OCI-LY7 (cell line): ENCODE results near the gene ZNRF1. TPM values are rescaled to one million over a fixed set of nuclear protein-coding genes. Genes with fewer than 3 reads are reported as not detected.

Experiments
- BruUV-seq: library from RNA; stranded (reverse); fragments of 400-500 nt; replicated peaks from 2 replicates; lab custom pipeline; 2021; lab: Mats Ljungman, UMichigan
- CTCF ChIA-PET: fragments of 300-600 bp; sonication (Branson Sonifier 250); formaldehyde crosslinking; loops from one replicate; lab custom pipeline; 2022; ENCODE audit warnings: antibody characterized with exemption; ENCODE audit not compliant: unreplicated experiment; lab: Charles Lee
- POLR2A ChIA-PET: fragments of 300-600 bp; sonication (Branson Sonifier 250); formaldehyde crosslinking; loops from one replicate; lab custom pipeline; 2022; ENCODE audit warnings: antibody characterized with exemption; lab: Charles Lee
- DNase-seq: peaks from one replicate; pipeline ENCODE4 v3.0.0-alpha.2; 2015; ENCODE audit warnings: low spot score
- H2AFZ ChIP-seq: fragments of 200-600 bp; sonication (generic), shearing (Covaris generic); 2 replicates; pipeline ENCODE4 v1.6.1; 2014; ENCODE audit warnings: mild to moderate bottlenecking, antibody characterized with exemption, low read length, moderate library complexity
- H3K27ac ChIP-seq: fragments of 200-600 bp; sonication (generic); 2 replicates; pipeline ENCODE4 v1.5.1; 2014; ENCODE audit warnings: mixed run types, low read depth, mild to moderate bottlenecking, moderate library complexity, low read length, inconsistent platforms; ENCODE audit not compliant: poor library complexity, severe bottlenecking
- H3K36me3 ChIP-seq: fragments of 200-600 bp; sonication (generic); 2 replicates; pipeline ENCODE4 v1.6.1; 2014; ENCODE audit warnings: mild to moderate bottlenecking, antibody characterized with exemption, low read length, moderate library complexity, mixed read lengths; ENCODE audit not compliant: insufficient read depth
- H3K4me1 ChIP-seq: fragments of 200-600 bp; sonication (generic); 2 replicates; pipeline ENCODE4 v1.5.1; 2014; ENCODE audit warnings: mild to moderate bottlenecking, low read length; ENCODE audit not compliant: insufficient read depth, poor library complexity, severe bottlenecking
- H3K4me2 ChIP-seq: fragments of 200-600 bp; sonication (generic); 2 replicates; pipeline ENCODE4 v1.6.1; 2014; ENCODE audit warnings: mild to moderate bottlenecking, low read length
- H3K4me3 ChIP-seq: fragments of 200-600 bp; sonication (generic); 2 replicates; pipeline ENCODE4 v1.5.1; 2014; ENCODE audit warnings: mild to moderate bottlenecking, low read depth, low read length; ENCODE audit not compliant: poor library complexity, severe bottlenecking
- H3K79me2 ChIP-seq: fragments of 200-600 bp; sonication (generic); 2 replicates; pipeline ENCODE4 v1.6.1; 2016; ENCODE audit warnings: low read depth, mild to moderate bottlenecking, low read length, moderate library complexity, mixed read lengths; ENCODE audit not compliant: insufficient read depth
- H3K9me2 ChIP-seq: fragments of 200-600 bp; sonication (generic); 2 replicates; pipeline ENCODE4 v1.6.1; 2016; ENCODE audit warnings: mild to moderate bottlenecking, low read length, mixed read lengths; ENCODE audit not compliant: insufficient read depth
- H3K9me3 ChIP-seq: fragments of 200-600 bp; sonication (generic); 2 replicates; pipeline ENCODE4 v1.6.1; 2014; ENCODE audit warnings: mild to moderate bottlenecking, mixed run types, low read length, mixed read lengths
- H4K20me1 ChIP-seq: fragments of 200-600 bp; sonication (generic); 2 replicates; pipeline ENCODE4 v1.6.1; 2014; ENCODE audit warnings: mild to moderate bottlenecking, antibody characterized with exemption, low read length, moderate library complexity, mixed read lengths; ENCODE audit not compliant: insufficient read depth
- CTCF ChIP-seq: fragments of 200-600 bp; sonication (generic); conservative IDR thresholded peaks from 2 replicates; pipeline ENCODE4 v1.5.1; 2014; ENCODE audit warnings: mild to moderate bottlenecking, antibody characterized with exemption, low read length, moderate library complexity, mixed read lengths
- EZH2phosphoT487 ChIP-seq: fragments of 200-600 bp; sonication (generic); IDR thresholded peaks from 2 replicates; pipeline ENCODE4 v1.6.1; 2018; ENCODE audit warnings: low read depth, borderline replicate concordance, mild to moderate bottlenecking, mixed run types, antibody characterized with exemption, low read length, moderate library complexity, mixed read lengths
- intact Hi-C: fragments of 100-400 bp; cut with micrococcal nuclease; formaldehyde crosslinking; loops from one replicate; pipeline ENCODE4 v1.10.0; 2022; ENCODE audit not compliant: unreplicated experiment
- total RNA-seq, 2 experiments: library from RNA; depleted of rRNA in 1 of 2; stranded (reverse); fragments of >200 nt in 1 of 2; shearing (Covaris generic) in 1 of 2; gene quantifications; 2 replicates each; pipeline ENCODE4 v1.2.3, GENCODE V29; 2014 to 2022

Gene ZNRF1
- total RNA-seq, 2 experiments from 2014 or later = 11.8 to 23.7 TPM

- Histone ChIP-seq H3K4me2 (no peak within 1 kb of the TSS), H4K20me1 (no peaks in the 10 kb centered on the region), H3K4me1 (peaks cover 7% of the 10 kb centered on the region), H3K9me3 (0 out of 2 replicates have a peak, but pooled peaks cover under 1% of the 10 kb centered on the region), H3K9me2 (no peaks in the 10 kb centered on the region), H2AFZ (no peak within 1 kb of the TSS), H3K27ac (no peak within 1 kb of the TSS), H3K79me2 (no peaks in the 10 kb centered on the region), H3K4me3 (no peak within 1 kb of the TSS), H3K36me3 (no peaks in the 10 kb centered on the region)
- no peak for DNase-seq
- intact Hi-C loops = no loop called here
- TF ChIP-seq EZH2phosphoT487 (no peak), CTCF (no peak)
- no TSS peak for BruUV-seq
- ChIA-PET CTCF (no interaction called here), POLR2A (interaction anchor here (1.2 kb wide), 1 partner anchor 118 kb away, joined by 3 read pairs; the partner anchor contains the start of gene ZNRF1)
Observed at GRCh38 chr16:75116081-75116910, 117.5 kb downstream of the ZNRF1 start, which contains the start of gene LDHD. TSS of gene LDHD (minus strand) at chr16:75116780. CDS start at chr16:75116720, 60 bp downstream.

- peaks cover 6% of the 10 kb centered on the region; the same call in 1 of the 2 replicates for H3K9me3 ChIP-seq
- no peak overlapping the region for H3K4me3 ChIP-seq
- H3K79me2 ChIP-seq = no peaks in the 10 kb centered on the region
- no peak for DNase-seq
- H3K4me2 ChIP-seq = no peak overlapping the region
- TF ChIP-seq EZH2phosphoT487 (no peak), CTCF (no peak)
- peaks cover under 1% of the 10 kb centered on the region for H3K4me1 ChIP-seq
- H3K27ac ChIP-seq = no peak overlapping the region
- ChIA-PET CTCF (no interaction called here), POLR2A (interaction anchor here (0.6 to 1.2 kb wide), 3 partner anchors 119 to 493 kb away, joined by 3 to 4 read pairs (median 3); partner anchors contain the start of gene ZNRF1)
- intact Hi-C loops = no loop called here
- no peaks in the 10 kb centered on the region for H3K36me3 ChIP-seq
- no TSS peak for BruUV-seq
- no peak overlapping the region for H2AFZ ChIP-seq
- no peaks in the 10 kb centered on the region for H3K9me2 ChIP-seq
- H4K20me1 ChIP-seq = no peaks in the 10 kb centered on the region
Observed at GRCh38 chr16:75116911-75117245, 118.1 kb downstream of the ZNRF1 start.
